GM20431 (cell line): ENCODE measurements around the gene LHFPL6.

ENCODE experiments used
- in situ Hi-C: fragments of 300-500 bp; cut with MseI, MboI; formaldehyde crosslinking; loops from one replicate; pipeline ENCODE4 v1.15.0; 2020; ENCODE audit warnings: low sequenced_read_pairs; ENCODE audit not compliant: unreplicated experiment

Gene LHFPL6

DNA sequence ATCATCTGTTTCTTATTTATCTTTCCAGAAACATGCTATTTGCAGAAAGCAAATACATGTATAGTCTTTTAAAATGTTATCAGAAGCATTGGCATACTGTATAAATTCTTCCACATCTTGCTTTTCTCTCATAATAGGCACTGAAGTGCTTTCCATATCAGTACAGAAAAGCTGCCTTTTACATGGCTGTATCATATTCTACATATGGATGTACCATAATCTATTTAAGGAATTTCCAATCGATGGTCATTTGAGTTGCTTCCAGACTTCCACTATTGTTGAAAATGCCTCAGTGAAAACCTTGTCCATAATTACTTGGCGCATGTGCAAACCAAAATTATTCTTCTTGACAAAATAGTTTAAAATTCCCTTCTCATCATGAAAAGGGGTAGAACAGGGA, 272.5 kb downstream of the LHFPL6 start:
- in situ Hi-C loops, result no loop called here

DNA sequence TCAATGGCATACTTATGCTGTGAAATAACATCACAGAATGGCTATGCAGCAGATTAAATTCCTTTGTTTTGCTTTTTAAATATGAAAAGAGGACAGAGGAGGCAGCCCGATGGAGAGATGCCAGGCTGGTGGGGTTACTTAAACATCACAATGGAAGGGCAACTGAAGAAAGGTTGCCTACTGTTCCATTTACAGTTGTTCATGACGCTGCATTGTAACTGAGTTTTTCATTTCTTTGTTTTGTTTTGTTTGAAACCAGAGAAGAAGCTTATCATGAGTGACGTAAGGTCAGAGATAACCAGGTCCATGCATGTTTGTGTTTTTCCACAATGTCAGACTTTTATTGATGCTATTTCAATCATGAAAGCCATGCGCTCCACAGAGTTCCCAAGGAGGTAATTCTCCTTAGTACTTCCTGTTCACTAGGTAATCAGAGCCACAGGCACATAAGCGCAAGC, 273.8 kb downstream of the LHFPL6 start:
- in situ Hi-C loops, result no loop called here

DNA sequence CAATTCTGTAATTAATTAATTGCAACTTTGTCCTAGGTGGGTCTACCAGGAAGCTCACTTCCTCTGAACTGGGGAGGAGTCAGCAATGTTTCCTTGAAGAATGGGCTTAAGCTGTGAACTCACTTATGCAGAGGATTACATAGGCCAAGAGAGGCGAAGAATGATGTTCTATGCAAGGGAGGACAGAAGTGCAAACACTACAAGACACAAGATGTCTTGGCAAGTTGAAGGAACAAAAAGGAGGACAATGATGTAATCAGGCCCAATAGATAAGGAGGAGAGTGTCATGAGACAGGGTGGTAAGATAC, 275.9 kb downstream of the LHFPL6 start:
- in situ Hi-C loops, result no loop called here

DNA sequence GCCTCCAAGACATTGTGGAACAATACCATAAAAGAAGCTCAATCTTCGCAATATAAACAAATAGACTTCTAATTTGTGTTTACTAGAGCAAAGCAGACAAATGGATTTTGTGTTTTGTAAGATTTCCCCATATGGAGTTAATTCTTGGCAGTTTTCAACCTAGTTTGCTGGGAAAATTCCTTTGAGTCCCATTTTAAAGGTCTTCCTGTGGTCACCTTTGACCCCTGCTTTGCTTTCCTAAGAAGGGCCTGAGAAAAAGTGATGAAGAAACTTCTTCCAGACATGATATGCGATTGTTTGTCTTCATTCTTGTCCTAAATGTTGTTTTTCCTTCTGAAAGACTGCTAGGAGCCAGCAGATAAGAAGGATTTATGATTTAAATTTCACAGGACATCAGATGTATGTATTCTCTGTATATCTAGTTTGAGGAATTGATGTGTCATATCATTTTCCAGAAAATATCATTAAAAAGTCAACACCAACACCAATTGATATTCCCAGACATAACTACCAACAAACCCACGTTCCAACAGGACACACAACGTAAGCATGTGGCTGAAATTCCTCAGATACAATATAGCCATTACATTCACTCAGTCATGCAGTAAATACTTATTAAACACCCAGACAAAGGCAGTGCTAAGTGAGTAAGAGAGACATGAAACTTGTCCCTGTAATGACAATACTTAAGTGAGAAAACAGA, 276.4 kb downstream of the LHFPL6 start:
- in situ Hi-C loops, result no loop called here

DNA sequence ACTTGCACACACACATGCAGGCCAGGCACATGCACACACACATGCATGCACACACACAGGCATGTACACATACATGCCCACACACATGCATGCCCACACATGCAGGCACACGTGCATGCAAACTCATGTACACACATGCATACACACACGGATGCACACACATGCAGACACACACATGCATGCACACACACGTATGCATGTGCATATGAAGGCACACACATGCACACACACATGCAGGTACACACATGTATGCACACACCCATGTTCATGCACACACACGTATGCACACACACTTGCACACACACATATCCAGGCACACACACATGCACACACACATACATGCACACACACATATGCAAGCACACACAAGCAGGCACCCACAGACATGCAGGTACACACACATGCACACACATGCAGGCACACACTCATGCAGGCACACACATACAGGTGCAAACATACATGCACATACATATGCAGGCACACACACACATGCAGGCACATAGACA, 278.1 kb downstream of the LHFPL6 start:
- in situ Hi-C loops, result no loop called here

DNA sequence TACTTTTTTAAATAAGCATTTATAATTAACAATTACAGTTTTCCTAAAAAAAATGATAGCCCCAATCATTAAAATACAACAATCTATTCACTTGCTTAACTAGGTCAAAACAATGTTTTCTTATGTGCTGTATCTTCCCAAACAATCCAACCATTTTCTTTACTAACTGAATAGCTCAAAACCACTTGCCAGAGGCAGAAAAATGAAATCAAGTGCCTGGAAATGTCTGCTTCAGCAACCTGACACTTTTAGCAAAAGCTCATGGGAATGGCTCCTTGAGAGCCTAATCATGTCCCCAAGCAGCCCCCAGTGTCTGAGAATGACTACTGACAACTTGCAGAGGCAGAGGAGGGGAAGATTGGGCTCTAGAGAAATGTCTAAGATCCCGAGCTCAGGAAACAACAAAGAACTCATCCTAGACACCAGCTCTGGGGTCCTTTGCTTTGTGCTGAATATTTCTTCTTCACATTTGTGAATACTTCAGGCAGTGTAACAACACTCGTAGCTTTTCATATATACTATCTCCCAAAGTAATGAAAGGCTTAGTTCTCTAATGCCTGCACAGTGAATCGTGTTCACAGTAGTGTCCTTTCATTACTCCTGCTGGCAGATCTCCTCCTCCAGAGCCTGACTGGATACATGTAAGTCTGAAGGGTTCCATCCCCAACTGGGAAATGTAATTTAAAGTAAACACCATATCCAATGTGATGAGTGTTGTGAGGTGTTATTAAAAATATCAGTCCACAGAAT, 280.0 kb downstream of the LHFPL6 start:
- in situ Hi-C loops, result no loop called here

DNA sequence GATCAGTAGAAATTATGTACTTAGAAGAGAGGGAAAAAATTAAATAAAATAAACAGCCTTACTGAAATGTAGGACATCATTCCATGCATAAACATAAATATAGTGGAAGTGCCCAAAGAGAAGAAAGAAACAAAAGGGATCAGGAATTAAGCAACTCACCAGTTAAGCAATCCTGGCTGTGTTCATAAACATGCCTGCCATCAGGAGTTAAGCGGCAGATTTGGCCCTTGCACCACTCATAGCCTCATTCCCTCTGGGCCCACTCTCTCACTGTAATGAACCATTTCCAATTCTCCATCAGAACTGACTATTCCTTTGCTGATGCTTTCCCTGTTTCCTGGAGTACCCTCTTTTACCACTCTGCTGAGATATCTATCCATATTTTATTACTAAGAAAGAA, 281.4 kb downstream of the LHFPL6 start:
- in situ Hi-C loops, result no loop called here

DNA sequence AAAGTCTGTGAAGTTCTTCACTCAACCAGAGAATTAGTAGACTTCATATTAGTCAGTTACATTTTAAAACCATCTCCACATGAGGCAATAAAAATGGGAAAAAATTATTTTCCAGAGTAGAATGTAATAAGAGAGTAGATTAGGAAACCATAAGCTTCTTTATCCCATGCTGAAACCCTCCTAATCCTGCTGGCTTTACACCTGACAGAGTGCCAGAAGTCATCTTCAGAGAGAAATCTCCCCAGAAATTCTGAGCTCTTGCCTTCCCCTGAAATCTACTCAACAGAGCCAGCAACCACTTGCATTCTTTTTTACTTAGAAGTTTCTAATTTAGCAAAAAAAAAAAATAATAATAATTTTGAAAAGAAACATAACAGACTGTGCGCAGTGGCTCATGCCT, 284.8 kb downstream of the LHFPL6 start:
- in situ Hi-C loops, result no loop called here

DNA sequence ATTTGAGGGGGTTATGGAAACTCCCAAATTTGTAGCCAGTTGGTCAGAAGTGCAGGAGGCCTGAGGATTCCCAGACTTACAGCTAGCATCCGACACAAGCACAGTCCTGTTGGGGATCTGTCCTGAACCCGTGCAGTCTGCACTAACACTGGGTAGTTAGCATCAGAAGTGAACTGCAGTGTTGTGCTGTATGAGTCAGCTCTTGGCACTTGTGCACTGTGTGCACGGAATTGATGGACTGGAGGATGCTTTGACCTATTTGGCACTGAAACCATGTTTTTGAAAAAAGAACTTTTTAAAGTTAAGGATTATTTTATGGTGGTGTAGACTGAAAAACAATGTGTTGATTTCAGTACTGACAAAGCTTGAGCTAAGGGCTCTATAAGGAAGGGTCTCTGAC, 285.7 kb downstream of the LHFPL6 start:
- in situ Hi-C loops, result no loop called here

DNA sequence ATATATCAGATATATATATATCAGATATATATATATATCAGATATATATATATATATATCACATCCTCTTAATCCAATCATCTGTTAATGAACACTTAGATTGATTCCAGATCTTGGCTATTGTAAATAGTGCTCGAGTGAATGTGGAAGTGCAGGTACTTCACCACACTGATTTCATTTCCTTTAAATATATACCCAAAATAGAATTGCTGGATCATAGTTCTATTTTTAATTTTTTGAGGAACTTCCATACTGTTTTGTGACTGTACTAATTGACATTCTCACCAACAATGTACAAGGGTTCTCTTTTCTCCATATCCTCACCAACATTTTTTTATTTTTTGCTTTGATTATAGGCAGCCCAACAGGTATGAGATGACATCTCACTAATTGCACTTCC, 287.2 kb downstream of the LHFPL6 start:
- in situ Hi-C loops, result no loop called here

DNA sequence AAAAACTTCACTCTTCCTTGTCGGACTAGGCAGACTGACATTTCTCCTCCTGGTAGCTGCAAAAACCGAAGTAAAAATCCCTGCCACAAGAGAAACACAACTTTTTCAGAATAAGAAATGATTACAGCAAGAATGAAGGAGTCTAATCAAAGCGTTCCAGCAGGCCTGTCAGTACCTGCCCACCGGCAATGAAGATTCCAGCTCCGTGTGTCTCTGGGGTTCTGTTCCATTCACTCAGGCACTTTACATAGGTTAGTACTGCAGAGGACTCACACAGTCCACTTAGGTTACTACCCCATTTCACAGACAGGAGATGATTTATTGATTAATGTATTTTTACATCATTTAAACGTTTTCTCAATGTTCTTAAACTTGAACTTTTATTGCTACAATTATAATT, 289.3 kb downstream of the LHFPL6 start:
- in situ Hi-C loops, result no loop called here

DNA sequence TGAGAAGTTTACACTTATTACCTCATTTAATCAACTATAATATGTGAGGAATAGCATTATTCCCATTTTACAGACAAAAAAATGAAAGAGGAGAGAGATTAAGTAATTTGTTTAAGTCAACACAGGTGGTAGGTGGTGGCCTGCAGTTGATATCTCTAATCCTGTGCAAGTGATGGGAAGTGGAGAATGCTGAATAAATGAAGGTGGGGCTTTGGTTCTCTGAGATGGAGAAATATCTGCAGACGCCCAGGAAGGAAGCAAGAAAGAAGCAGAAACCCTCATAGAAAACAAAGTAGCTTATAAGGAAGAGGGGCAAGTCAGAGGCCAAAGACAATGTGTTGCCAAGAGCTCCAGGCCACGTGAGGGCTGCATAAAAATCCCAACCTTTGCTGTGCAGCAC, 290.4 kb downstream of the LHFPL6 start:
- in situ Hi-C loops, result no loop called here

DNA sequence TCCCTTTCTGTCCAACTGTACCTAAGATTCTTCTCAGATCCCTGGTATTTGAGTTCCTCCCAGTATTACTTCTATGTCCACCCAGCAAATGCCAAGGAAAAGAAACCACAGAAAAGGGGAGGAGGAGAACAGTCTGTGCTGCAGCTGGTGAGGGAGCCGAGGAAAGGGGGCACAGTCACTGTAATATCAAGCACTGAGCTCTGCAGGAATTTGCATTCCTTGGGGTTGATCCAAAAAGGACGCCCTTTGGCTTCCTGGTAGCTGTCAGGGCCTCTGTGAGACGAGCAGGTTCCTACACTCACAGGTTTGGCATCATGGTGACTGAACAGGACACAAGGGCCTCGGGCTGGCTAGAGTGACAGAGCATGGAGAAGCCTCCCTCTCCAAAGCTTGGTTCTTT, 291.4 kb downstream of the LHFPL6 start:
- in situ Hi-C loops, result no loop called here

DNA sequence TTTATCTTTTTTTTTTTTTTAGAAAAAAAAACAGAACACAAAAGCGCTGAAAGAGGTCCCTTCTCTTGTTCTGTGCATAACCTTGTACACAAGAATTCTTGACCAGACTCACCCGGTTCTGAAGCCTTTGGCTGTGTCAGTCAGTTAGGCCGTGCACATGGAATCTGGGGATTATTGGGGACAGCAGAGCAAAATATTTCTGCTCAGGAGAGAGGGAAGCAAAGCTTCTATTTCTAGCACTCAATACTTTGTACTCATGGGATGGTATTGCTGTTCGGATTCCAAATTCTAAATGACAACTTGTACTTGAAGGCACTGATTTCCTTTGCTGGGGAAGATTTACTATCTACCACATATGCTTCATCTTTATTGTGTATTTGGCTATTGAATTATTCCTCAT, 292.0 kb downstream of the LHFPL6 start:
- in situ Hi-C loops, result no loop called here

DNA sequence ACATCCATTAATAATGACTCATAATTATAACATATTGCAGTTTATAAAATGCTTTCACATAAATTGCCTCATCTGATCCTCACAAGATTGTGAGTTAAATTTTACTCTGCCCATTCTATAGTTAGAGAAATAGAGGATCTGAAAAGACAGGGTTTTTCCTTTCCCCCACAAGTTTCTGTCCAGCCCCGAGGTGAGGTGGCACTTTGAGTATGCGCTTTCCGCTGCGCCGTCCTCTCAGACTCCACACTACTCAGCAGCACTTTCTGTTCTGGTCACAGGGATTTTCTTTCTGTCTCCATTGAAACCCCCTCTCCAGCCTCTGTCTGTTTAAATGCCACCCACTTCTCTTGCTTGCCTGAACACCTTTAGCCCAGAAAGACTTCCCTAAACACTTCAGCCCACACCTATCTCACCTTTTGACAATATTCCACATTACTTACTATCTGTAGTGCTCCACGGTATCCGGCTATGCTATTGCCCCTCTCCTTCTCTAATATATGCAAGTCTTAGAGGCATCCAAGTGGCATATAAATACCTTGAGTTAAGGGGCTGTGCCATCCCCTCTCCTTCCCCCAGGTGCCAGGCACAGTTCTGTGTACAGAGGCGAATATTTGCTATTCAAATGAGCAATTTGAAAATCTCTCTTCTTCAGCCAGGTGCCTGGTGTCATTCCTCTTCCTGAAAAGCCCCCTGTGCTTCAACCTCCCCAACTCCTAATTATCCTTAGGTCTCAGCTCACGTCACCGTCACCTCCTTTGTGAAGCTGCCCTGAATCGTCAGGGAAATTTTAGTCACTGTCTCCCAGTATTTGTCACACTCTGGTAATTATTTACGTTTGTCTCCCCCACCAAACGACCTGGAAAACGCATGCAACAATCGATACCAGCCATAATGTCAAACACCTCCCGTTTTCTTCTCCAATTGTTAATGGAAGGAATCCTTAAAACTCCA, 296.1 kb downstream of the LHFPL6 start:
- in situ Hi-C loops, result no loop called here

DNA sequence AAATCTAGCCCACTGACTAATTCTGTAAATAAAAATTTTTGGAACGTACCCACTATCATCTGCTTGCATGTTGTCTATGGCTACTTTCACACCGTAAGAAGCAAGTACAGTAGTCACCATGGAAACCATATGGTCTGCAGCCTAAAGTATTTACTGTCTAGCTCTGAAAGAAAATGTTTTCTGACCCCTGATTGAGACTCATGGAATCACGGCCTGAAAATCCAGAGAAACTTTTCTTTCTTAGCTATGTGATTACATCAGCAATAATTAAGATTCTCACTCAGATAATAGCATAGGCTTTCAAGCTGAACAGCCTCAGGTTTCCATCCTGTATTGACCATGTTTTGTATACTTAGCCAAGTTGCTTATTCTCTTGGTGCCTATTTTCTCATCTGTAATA, 300.2 kb downstream of the LHFPL6 start:
- in situ Hi-C loops, result no loop called here

DNA sequence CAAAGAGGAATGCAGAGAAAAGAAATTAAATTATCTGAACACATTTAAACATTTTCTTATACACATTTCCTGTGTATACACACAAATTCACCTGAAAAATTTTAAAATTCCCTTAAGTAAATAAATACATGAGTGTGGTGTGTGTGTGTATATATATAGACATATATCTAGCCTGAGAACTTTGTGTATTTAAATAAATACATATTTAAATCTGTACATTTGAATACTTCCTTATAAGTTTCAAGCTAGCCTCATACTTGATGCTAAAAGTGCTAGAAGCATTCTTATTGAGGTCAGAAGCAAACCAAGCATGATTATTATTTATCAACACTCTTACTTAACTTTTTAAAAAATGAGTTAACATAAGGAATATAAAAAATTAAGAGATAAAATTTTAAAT, 304.0 kb downstream of the LHFPL6 start:
- in situ Hi-C loops, result no loop called here

DNA sequence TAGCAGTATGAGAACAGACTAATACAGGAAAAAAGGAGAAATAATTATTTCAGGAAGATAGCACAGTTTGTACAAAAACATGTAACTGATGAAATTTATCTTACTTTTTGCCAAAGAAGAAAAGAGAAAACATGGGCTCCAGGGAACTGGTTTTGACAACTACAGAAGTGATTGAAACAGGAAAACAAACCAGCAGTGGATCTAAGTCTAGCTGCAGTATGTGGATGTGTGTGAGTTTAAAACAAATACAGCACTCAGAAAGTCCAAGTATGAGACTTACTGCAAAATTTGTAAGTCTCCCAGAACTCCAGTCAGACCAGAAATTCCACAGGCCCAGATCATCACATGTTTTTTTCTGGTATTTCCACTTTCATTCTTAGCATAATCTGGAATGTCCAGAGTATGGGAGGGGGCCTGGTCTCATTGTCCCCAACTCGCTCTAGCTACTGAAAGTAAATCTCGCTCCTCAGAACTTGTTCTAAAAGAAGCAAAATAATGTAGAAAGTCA, 305.3 kb downstream of the LHFPL6 start:
- in situ Hi-C loops, result no loop called here

DNA sequence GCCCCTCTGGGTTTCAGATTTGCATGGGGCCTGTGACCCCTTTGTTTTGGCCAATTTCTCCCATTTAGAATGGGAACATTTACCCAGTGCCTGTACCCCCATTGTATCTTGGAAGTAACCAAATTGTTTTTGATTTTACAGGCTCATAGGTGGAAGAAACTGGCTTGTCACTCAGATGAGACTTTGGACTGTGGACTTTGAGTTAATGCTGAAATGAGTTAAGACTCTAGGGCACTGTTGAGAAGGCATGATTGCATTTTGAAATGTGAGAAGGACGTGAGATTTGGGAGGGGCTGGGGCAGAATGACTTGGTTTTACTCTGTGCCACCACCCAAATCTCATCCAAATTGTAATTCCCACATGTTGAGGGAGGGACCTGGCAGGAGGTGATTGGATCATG, 306.0 kb downstream of the LHFPL6 start:
- in situ Hi-C loops, result no loop called here

DNA sequence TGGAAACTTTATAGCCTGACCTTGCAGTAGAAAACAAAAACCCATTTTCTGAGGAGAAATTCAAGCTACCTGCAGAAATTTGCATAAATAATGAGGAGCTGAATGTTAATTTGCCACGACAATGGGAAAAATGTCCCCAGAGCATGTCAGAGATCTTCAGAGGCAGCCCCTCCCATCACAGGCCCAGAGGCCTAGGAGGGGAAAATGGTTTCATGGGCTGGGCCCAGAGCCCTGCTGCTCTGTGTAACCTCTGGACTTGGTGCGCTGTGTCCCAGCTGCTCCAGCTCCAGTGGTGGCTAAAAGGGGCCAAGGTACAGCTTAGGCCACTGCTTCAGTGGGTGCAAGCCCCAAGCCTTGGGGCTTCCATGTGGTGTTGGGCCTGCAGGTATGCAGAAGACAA, 306.8 kb downstream of the LHFPL6 start:
- in situ Hi-C loops, result no loop called here
